GM21737 (cell line): ENCODE measurements around the gene SLC47A1.
"Not testable (repeated sequence)": the region's sequence is repeated elsewhere in the genome, so short reads cannot be mapped to it uniquely, and the experiment has no call there.

Experiments used
- ATAC-seq: cut with Tn5 transposase; IDR thresholded peaks from one replicate; pipeline ENCODE4 v1.9.1; 2021; ENCODE audit warnings: mild to moderate bottlenecking, moderate library complexity; ENCODE audit not compliant: unreplicated experiment

SLC47A1 gene

GRCh38 chr17:19533718-19534561 lies at the start of gene SLC47A1:
SLC47A1 (plus strand) TSS chr17:19533854; CDS start chr17:19533940, 86 bp downstream.
- ATAC-seq = no peak

- ATAC-seq = no peak
Observed at GRCh38 chr17:19485800-19486340, 47.8 kb upstream of the SLC47A1 start.

- no peak for ATAC-seq
Observed at GRCh38 chr17:19486351-19487023, 47.2 kb upstream of the SLC47A1 start.

GRCh38 chr17:19487024-19487600 lies 46.5 kb upstream of the SLC47A1 start:
- no peak for ATAC-seq

- no peak for ATAC-seq
Observed at GRCh38 chr17:19492141-19492540, 41.5 kb upstream of the SLC47A1 start.

- no peak for ATAC-seq
Observed at GRCh38 chr17:19494961-19495806, 38.5 kb upstream of the SLC47A1 start.

GRCh38 chr17:19495828-19496528 lies 37.7 kb upstream of the SLC47A1 start:
- no peak for ATAC-seq

- ATAC-seq = no peak
Observed at GRCh38 chr17:19497624-19498023, 36.0 kb upstream of the SLC47A1 start.

- ATAC-seq = no peak
Observed at GRCh38 chr17:19501219-19501618, 32.4 kb upstream of the SLC47A1 start.

- ATAC-seq = no peak
Observed at GRCh38 chr17:19502517-19502916, 31.1 kb upstream of the SLC47A1 start.

GRCh38 chr17:19505561-19505960 lies 28.1 kb upstream of the SLC47A1 start:
- ATAC-seq = not testable (repeated sequence)

GRCh38 chr17:19507775-19508576 lies 25.7 kb upstream of the SLC47A1 start:
- ATAC-seq = peak; percentile 67

GRCh38 chr17:19508577-19508867 lies 25.1 kb upstream of the SLC47A1 start:
- ATAC-seq = no peak

GRCh38 chr17:19509281-19509852 lies 24.3 kb upstream of the SLC47A1 start:
- not testable (repeated sequence) for ATAC-seq

- no peak for ATAC-seq
Observed at GRCh38 chr17:19510903-19511302, 22.8 kb upstream of the SLC47A1 start.

- no peak for ATAC-seq
Observed at GRCh38 chr17:19513897-19514488, 19.7 kb upstream of the SLC47A1 start.

- ATAC-seq = no peak
Observed at GRCh38 chr17:19517699-19518098, 16.0 kb upstream of the SLC47A1 start.

- not testable (repeated sequence) for ATAC-seq
Observed at GRCh38 chr17:19519388-19520291, 14.0 kb upstream of the SLC47A1 start.
